ENCODE data around the gene FAN1.

The FAN1 gene

GRCh38 chr15:30956216-30957124 is 52.8 kb downstream of the FAN1 start:
- TF ChIP-seq POLR2A (IDR thresholded peaks at IDR 0.05; ENCODE audit: low read depth, low read length): no peak
- FAIRE-seq (peak; percentile 45), DNase-seq (ENCODE audit: insufficient read length, low spot score) (no peak)

- TF ChIP-seq POLR2A (IDR thresholded peaks at IDR 0.05; ENCODE audit: low read depth, low read length): no peak
- DNase-seq (ENCODE audit: insufficient read length, low spot score) (no peak), FAIRE-seq (no peak)
Measured at GRCh38 chr15:30958219-30958618, 54.5 kb downstream of the FAN1 start.

GRCh38 chr15:30962079-30962478 is 58.4 kb downstream of the FAN1 start:
- DNase-seq (ENCODE audit: insufficient read length, low spot score): no peak
- no peak for FAIRE-seq
- no peak for TF ChIP-seq POLR2A (IDR thresholded peaks at IDR 0.05; ENCODE audit: low read depth, low read length)

GRCh38 chr15:30962659-30963058 is 58.9 kb downstream of the FAN1 start:
- FAIRE-seq (no peak), DNase-seq (ENCODE audit: insufficient read length, low spot score) (no peak)
- TF ChIP-seq POLR2A (IDR thresholded peaks at IDR 0.05; ENCODE audit: low read depth, low read length): no peak

DNA sequence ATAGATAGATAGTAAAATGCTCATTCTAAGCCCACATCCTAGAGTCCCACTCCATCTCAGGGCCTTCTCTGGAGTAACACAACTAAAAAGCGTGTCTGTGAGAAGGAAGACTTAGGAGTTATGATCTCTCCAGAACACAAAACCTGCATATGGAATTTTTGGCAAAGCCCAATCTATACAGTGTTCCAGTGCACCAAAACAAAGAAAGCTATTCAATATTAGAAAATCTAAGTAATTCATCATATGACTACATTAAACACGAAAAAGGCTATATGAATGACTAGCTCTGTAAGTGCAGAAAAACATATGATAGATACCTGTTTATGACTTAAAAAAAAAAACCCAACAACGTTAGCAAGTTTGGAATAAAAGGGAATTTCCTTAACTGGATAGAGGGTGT is 60.0 kb downstream of the FAN1 start:
- FAIRE-seq (no peak), DNase-seq (ENCODE audit: insufficient read length, low spot score) (no peak)
- TF ChIP-seq POLR2A (IDR thresholded peaks at IDR 0.05; ENCODE audit: low read depth, low read length): no peak

- TF ChIP-seq POLR2A (IDR thresholded peaks at IDR 0.05; ENCODE audit: low read depth, low read length): no peak
- no peak for DNase-seq (ENCODE audit: insufficient read length, low spot score)
- no peak for FAIRE-seq
Measured at GRCh38 chr15:30969724-30970123, 66.0 kb downstream of the FAN1 start.

- DNase-seq (ENCODE audit: insufficient read length, low spot score) (no peak), FAIRE-seq (no peak)
- no peak for TF ChIP-seq POLR2A (IDR thresholded peaks at IDR 0.05; ENCODE audit: low read depth, low read length)
Measured at GRCh38 chr15:30973379-30973778, 69.7 kb downstream of the FAN1 start.

DNA sequence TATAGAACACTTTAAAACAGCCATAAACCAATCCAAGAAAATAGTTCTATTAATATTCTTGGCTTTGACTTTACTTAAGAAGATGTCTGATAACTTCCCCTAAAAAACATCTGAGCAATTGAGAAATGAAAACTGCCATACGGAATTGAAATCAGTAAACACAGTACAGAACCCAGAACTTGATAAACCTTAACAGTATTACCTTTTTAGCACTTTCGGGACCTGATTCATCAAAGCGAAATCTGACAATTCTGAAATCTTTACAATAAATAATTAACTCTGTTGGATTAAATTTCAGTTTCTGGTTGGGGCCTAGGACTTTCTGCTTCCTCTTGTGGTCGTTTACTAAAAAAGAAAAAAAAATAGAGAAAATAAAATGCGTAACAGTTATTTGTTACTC is 70.4 kb downstream of the FAN1 start:
- DNase-seq (ENCODE audit: insufficient read length, low spot score) (no peak), FAIRE-seq (no peak)
- no peak for TF ChIP-seq POLR2A (IDR thresholded peaks at IDR 0.05; ENCODE audit: low read depth, low read length)

GRCh38 chr15:30978328-30978727 is 74.6 kb downstream of the FAN1 start:
- no peak for FAIRE-seq
- TF ChIP-seq POLR2A (IDR thresholded peaks at IDR 0.05; ENCODE audit: low read depth, low read length): no peak
- DNase-seq (ENCODE audit: insufficient read length, low spot score): no peak

- TF ChIP-seq POLR2A (IDR thresholded peaks at IDR 0.05; ENCODE audit: low read depth, low read length): no peak
- DNase-seq (ENCODE audit: insufficient read length, low spot score): no peak
- no peak for FAIRE-seq
Measured at GRCh38 chr15:30979457-30979856, 75.7 kb downstream of the FAN1 start.

DNA sequence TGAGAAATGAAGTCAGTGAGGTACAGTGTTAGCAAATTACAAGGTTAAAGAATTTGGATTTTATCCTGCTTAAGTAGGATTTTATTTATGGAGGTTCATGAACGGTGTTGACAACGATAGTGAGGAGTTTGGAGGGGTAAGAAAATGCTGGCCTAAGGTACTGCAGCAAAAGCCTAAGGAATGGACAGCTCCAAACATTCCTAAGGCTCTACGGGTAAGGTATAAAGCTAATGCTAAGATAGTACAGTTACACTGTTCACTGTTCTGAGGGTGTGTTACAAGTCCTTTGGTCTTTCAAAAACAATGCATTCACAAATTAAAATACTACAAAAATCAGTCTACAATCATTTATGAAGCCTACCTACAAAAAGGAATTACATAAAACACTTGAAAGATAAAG is 80.4 kb downstream of the FAN1 start:
- TF ChIP-seq POLR2A (IDR thresholded peaks at IDR 0.05; ENCODE audit: low read depth, low read length): no peak
- DNase-seq (ENCODE audit: insufficient read length, low spot score) (no peak), FAIRE-seq (no peak)

DNA sequence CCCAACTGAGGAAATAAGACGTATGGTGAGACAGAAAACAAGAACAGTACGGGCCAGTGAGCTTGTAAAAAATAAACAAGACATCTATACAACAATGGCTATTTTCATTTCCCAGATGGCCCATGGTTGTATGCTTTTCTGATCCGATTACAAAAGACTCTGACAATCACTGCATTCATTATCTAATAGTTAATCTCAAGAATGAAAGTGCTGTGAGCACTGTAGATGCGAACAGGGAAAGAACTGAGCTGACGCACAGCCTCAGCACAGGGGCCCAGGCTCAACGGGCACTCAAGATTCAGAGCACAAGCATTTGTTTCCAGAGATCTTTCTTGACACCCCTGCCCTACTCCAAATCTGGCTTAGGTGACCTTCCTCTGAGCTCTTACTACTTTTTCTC is 80.8 kb downstream of the FAN1 start:
- no peak for TF ChIP-seq POLR2A (IDR thresholded peaks at IDR 0.05; ENCODE audit: low read depth, low read length)
- DNase-seq (ENCODE audit: insufficient read length, low spot score): no peak
- FAIRE-seq: no peak

DNA sequence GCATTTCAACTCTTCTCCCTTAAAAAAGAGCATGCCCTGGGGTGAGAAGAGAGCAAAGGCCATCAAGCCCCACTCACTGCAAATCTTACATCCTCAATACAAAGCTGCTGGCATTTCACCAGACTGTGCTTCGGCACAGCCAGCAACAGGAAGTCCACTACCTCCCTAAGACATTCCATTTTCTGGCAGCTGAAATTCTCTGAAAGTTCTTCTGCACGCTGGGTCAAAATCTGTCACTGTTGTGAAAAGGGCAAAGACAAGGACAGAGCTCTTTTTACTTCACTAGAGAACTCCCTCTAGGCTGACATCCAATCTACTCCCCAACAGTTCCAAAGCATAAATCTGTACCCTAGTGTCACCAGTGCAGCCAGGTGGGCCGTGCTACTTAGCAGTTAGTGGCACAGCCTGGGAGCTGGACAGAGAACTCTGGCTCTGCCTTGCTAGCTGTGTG is 81.4 kb downstream of the FAN1 start:
- FAIRE-seq (peak; percentile 45), DNase-seq (ENCODE audit: insufficient read length, low spot score) (no peak)
- TF ChIP-seq POLR2A (IDR thresholded peaks at IDR 0.05; ENCODE audit: low read depth, low read length): no peak

DNA sequence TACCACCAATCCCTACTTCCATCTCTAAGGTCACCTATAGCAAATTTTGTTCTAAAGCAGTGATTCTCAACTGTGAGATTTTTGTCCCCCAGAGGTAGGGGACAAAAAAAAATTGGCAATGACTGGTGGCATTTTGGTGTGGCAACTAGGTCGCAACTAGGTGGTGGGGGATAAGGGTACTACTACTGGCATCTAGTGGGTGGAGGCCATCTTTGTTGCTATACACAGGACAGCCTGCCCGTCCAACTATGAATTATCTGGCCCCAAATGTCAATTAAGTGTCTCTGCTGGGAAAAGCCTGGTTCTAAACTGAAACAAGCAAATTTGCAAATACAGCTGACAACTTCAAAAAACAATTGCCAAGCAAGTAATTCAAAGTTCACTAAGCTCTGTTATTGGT is 86.3 kb downstream of the FAN1 start:
- DNase-seq (ENCODE audit: insufficient read length, low spot score) (no peak), FAIRE-seq (no peak)
- no peak for TF ChIP-seq POLR2A (IDR thresholded peaks at IDR 0.05; ENCODE audit: low read depth, low read length)

Measured in H54 (cell line).